ENCODE results near the gene PYDC2. TPM values are rescaled to one million over a fixed set of nuclear protein-coding genes. Genes with fewer than 3 reads are reported as not detected.

PYDC2 gene
- total RNA-seq, 3 donors from 2014 or later: not detected

GRCh38 chr3:191484461-191484860 lies 23.5 kb downstream of the PYDC2 start:
- no peak overlapping the region for H3K4me3 ChIP-seq
- ATAC-seq (no peak), DNase-seq (no peak)
- TF ChIP-seq CTCF (IDR thresholded peaks at IDR 0.05): no peak
- H3K4me1 ChIP-seq (ENCODE audit: low read depth): no peaks in the 10 kb centered on the region
- no peaks in the 10 kb centered on the region for H3K36me3 ChIP-seq (ENCODE audit: low read depth)
- intact Hi-C loops (cut with DNase I, micrococcal nuclease): no loop called here
- H3K9me3 ChIP-seq: no peaks in the 10 kb centered on the region

DNA sequence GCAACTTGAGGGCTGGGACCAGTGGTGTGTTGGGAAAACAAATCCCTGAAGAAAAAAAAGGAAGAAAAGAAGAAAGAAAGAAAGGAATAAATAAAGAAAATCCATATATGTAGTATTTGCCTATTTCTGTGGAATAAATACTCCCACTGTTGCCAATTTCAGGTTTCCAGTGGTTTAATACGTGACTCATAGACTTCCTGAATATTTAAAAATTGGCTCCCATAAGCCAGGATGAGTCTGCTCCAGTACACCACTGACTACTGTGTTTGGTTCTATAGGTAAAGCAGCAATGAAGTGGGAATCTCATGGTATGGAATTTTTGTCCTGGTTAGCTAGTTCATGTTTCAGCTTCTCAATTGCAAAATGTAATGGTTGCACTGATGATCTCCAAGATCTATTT lies 31.6 kb downstream of the PYDC2 start:
- TF ChIP-seq CTCF (IDR thresholded peaks at IDR 0.05): no peak
- Histone ChIP-seq H3K4me1 (ENCODE audit: low read depth) (no peaks in the 10 kb centered on the region), H3K36me3 (ENCODE audit: low read depth) (no peaks in the 10 kb centered on the region), H3K9me3 (no peaks in the 10 kb centered on the region), H3K4me3 (no peak overlapping the region)
- DNase-seq (no peak), ATAC-seq (no peak)
- intact Hi-C loops (cut with DNase I, micrococcal nuclease): no loop called here

DNA sequence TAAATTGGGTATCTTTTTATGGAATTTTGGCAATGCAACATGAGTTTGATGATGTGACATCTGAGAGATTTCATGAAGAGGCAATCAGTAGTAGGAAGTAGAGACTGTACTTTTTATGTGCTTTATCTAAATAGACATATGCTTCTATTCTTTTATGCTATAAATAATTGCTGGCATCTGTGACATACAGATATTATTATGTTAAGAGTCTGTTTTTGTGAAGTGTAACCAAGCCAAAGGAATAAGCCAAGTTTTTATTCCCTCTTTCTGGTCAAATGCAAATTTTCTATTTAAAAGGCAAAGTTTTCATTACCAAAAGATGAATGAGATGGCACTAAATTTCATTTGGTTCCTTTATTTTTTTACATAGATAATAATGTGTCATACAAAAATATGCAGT lies 32.4 kb downstream of the PYDC2 start:
- no peak for TF ChIP-seq CTCF (IDR thresholded peaks at IDR 0.05)
- DNase-seq (no peak), ATAC-seq (no peak)
- intact Hi-C loops (cut with DNase I, micrococcal nuclease): no loop called here
- no peaks in the 10 kb centered on the region for H3K9me3 ChIP-seq
- H3K4me1 ChIP-seq (ENCODE audit: low read depth): no peaks in the 10 kb centered on the region
- H3K36me3 ChIP-seq (ENCODE audit: low read depth): no peaks in the 10 kb centered on the region
- H3K4me3 ChIP-seq: no peak overlapping the region

DNA sequence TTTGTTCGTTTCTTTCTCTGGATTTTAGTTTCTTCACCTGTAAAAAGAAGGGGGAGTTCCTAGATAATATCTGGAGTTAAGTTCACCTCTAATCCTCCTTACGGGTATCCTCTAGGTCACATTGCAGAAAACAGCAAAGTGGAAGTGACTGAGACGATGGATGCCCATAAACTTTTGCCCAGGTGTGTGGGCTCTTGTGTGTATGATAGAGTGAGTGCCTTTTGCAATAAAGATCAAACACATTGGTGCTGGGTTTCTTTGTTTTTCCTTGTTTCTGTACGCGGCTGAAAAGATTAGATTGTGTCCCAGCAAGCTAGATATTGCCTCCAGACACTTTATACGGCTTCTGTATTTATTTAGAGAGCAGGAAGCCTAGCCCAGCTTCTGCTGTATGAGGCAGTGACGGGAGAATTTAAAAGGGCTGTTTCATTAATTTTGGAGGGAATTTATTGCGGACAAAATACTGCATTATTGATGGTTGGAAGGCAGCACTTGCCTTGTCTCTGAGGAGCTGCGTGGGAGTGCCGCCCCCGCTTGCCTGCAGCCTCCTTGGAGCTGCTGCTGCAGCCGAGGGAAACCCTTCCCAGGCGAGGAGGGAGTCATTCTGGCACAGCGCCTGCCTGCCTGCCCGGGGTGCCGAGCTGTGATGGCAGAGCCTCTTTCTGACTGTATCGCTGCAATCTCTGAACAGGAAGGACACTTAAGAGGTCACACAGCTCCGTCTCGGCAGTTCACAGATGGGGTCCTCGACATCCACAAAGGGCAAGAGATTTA lies 38.5 kb downstream of the PYDC2 start:
- Histone ChIP-seq H3K36me3 (ENCODE audit: low read depth) (no peaks in the 10 kb centered on the region), H3K9me3 (no peaks in the 10 kb centered on the region), H3K4me3 (no peak overlapping the region), H3K4me1 (ENCODE audit: low read depth) (no peaks in the 10 kb centered on the region)
- TF ChIP-seq CTCF (IDR thresholded peaks at IDR 0.05): no peak
- ATAC-seq (peak; percentile 23), DNase-seq (peak; percentile 8 to 44 (median 29))
- intact Hi-C loops (cut with DNase I, micrococcal nuclease): no loop called here

DNA sequence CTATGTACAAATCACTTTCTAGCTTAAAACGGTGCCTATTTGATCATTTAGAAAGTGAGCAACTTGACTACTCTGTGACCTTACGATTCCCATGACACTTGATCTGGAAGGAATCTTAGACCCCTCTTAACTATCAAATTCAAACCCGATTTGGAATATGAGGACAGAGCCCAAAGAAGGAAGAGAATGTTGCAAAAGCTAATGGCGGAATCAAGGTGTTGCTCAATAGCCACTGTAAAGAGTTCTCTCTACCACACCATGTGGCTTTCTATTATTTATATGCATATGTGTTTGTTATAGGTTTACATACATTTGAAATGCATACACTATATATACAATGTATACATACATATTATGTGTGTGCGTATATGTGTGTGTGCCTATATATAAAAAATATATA lies 39.9 kb downstream of the PYDC2 start:
- intact Hi-C loops (cut with DNase I, micrococcal nuclease): no loop called here
- Histone ChIP-seq H3K36me3 (ENCODE audit: low read depth) (no peaks in the 10 kb centered on the region), H3K9me3 (no peaks in the 10 kb centered on the region), H3K4me3 (no peak overlapping the region), H3K4me1 (ENCODE audit: low read depth) (no peaks in the 10 kb centered on the region)
- DNase-seq: no peak
- TF ChIP-seq CTCF (IDR thresholded peaks at IDR 0.05): no peak
- ATAC-seq: no peak
